ENCODE results near the gene PLGRKT. TPM values are rescaled to one million over a fixed set of nuclear protein-coding genes. Genes with fewer than 3 reads are reported as not detected.

Gene PLGRKT
- total and polyA plus RNA-seq, 3 experiments from 2014 or later: 34.3 to 48.6 (median 36.1) TPM

DNA sequence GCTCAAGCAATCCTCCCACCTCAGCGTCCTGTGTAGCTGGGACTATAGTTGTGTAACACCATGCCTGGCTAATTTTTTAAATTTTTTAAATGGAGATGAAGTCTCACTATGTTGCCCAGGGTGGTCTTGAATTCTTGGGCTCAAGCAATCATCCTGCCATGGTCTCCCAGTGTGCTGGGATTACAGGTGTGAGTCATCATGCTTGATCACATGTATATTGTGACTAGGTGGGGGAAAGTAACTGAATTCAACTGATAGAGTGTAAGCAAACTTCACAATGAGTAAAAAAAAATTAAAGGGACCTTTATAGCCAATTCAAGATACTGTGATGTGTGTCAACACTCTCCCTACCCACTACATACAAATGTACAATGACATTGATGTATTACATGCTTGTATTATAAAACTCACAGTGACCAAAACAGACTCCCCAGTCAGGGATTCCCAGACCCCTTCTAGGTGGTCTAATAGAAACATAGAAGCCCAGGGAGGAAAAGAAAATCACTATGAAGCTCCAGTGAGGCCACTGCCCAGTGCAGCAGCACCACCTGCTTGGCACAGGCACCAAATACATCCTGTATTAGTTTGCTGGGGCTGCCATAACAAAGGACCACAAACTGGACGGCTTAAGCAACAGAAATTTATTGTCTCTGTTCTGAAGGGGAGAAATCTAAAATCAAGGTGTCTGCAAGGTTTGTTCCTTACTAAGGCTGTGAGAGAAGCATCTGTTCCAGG is 8.8 kb downstream of the PLGRKT start:
- H3K36me3 Mint-ChIP-seq: peaks cover 0 to 55% (median 6%) of the 10 kb centered on the region in 3 donors
- ChIA-PET CTCF (interaction anchor here (1.1 to 8.3 kb wide), 4 partner anchors 21 to 241 kb away, joined by 4 to 72 read pairs (median 6); partner anchors contain the start of genes CD274 and INSL6), POLR2A (no interaction called here)
- no peaks in the 10 kb centered on the region for H3K27me3 Mint-ChIP-seq
- peaks cover 5 to 10% (median 5%) of the 10 kb centered on the region in 3 donors for H3K4me1 Mint-ChIP-seq
- Histone ChIP-seq H3K27me3 (ENCODE audit: insufficient read depth, low read length, poor library complexity, severe bottlenecking) (no peaks in the 10 kb centered on the region), H3K9me3 (ENCODE audit: low read length) (no peaks in the 10 kb centered on the region), H3K4me3 (ENCODE audit: low read length) (no peak overlapping the region), H3K27ac (ENCODE audit: low read depth, low read length) (no peak overlapping the region), H3K36me3 (ENCODE audit: insufficient read depth, low read length) (peaks cover 4% of the 10 kb centered on the region), H3K4me1 (ENCODE audit: insufficient read depth, low read length) (no peaks in the 10 kb centered on the region)
- DNase-seq: no peak
- H3K27ac Mint-ChIP-seq: peak overlapping the region in 2 of 8 donors; percentile 14 to 63
- H3K9me3 Mint-ChIP-seq: no peaks in the 10 kb centered on the region
- H3K4me3 Mint-ChIP-seq: no peak overlapping the region

DNA sequence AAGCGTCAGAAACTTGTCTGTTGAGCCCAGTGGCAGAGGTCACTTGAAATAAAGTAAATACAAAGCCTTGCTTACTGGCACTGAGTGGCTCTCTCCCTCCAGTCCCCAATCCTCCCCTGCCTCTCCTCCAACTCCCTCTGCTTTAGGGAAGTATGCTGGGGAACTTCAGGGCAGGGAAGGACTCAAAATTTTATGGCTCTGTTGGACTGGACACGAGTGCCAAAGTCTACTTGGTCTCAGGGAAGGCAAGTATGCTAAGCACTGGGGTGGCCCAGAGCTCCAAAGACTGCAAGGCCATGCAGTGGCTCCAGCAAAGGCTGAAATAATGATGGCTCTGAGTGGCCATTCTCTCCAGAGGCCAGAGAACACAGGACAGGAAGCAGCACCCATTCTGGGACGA is 9.6 kb downstream of the PLGRKT start:
- H3K9me3 Mint-ChIP-seq: no peaks in the 10 kb centered on the region
- H3K27ac Mint-ChIP-seq: peak overlapping the region in 1 of 8 donors; percentile 21
- ChIA-PET CTCF (interaction anchor here (1.2 to 8.3 kb wide), 3 partner anchors 22 to 241 kb away, joined by 4 to 72 read pairs (median 8); partner anchors contain the start of genes CD274 and INSL6), POLR2A (no interaction called here)
- H3K4me1 ChIP-seq (ENCODE audit: insufficient read depth, low read length): no peaks in the 10 kb centered on the region
- no peaks in the 10 kb centered on the region for H3K27me3 Mint-ChIP-seq
- H3K27me3 ChIP-seq (ENCODE audit: insufficient read depth, low read length, poor library complexity, severe bottlenecking): no peaks in the 10 kb centered on the region
- H3K27ac ChIP-seq (ENCODE audit: low read depth, low read length): no peak overlapping the region
- peaks cover 5 to 10% (median 5%) of the 10 kb centered on the region in 3 donors for H3K4me1 Mint-ChIP-seq
- H3K36me3 ChIP-seq (ENCODE audit: insufficient read depth, low read length): peaks cover 4% of the 10 kb centered on the region
- H3K36me3 Mint-ChIP-seq: peaks cover 0 to 52% (median 6%) of the 10 kb centered on the region in 3 donors
- H3K9me3 ChIP-seq (ENCODE audit: low read length): no peaks in the 10 kb centered on the region
- no peak overlapping the region for H3K4me3 ChIP-seq (ENCODE audit: low read length)
- DNase-seq: no peak
- H3K4me3 Mint-ChIP-seq: no peak overlapping the region

DNA sequence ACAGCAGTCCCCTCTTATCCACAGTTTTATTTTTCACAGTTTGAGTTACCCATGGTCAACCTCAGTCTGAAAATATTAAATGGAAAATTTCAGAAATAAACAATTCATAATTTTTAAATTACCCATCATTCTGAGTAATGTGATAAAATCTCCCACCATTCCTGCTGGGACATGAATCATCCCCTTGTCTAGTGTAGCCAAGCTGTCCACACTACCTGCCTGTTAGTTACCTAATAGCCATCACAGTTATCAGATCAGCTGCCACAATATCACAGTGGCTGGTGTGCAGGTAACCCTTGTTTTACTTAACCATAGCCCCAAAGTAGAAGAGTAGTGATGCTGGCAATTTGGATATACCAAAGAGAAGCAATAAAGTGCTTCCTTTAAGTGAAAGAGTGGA is 10.7 kb downstream of the PLGRKT start:
- H3K27me3 ChIP-seq (ENCODE audit: insufficient read depth, low read length, poor library complexity, severe bottlenecking): no peaks in the 10 kb centered on the region
- H3K4me3 Mint-ChIP-seq: no peak overlapping the region
- ChIA-PET POLR2A (interaction anchor here (0.7 kb wide), 1 partner anchor 173 kb away, joined by 3 read pairs; no protein-coding TSS in a partner anchor), CTCF (interaction anchor here (1.6 to 8.3 kb wide), 3 partner anchors 11 to 239 kb away, joined by 4 to 72 read pairs (median 10); partner anchors contain the start of genes INSL6 and PLGRKT)
- H3K27ac ChIP-seq (ENCODE audit: low read depth, low read length): no peak overlapping the region
- H3K36me3 ChIP-seq (ENCODE audit: insufficient read depth, low read length): peaks cover 4% of the 10 kb centered on the region
- H3K27ac Mint-ChIP-seq: peak overlapping the region in 1 of 8 donors; percentile 45
- H3K4me3 ChIP-seq (ENCODE audit: low read length): no peak overlapping the region
- H3K9me3 ChIP-seq (ENCODE audit: low read length): no peaks in the 10 kb centered on the region
- no peaks in the 10 kb centered on the region for H3K9me3 Mint-ChIP-seq
- no peaks in the 10 kb centered on the region for H3K4me1 ChIP-seq (ENCODE audit: insufficient read depth, low read length)
- H3K36me3 Mint-ChIP-seq: peaks cover 0 to 40% (median 5%) of the 10 kb centered on the region in 3 donors
- DNase-seq: no peak
- H3K4me1 Mint-ChIP-seq: peaks cover 4 to 13% (median 5%) of the 10 kb centered on the region in 3 donors
- no peaks in the 10 kb centered on the region for H3K27me3 Mint-ChIP-seq

DNA sequence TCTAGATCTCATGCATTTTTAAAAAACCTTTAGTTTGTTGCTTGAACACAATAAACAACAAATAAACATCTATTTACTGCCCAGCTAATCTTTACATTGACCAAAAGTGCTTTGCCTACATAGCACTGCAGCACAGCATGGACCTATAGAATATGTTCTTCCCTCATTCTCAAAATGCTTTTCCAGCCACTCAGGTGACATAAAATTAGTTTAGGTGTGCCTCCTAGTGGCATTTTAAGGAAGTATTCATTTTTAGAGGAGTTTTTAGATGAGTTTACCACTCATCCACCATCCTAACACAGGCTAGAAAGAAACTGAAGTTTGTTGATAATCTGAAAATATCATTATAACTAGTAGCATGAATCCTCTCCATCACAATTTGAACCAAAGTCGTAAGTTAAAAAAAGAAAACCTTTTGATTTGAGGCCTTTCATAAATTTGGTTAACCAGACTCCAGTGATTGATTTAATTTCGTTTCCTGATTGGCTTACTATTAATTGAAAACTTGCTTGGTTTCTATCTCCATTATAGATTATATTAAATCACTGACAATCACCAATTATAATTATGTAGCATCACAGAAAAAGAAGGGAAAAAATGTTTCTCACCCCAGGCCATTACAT is 12.6 kb downstream of the PLGRKT start:
- H3K27me3 Mint-ChIP-seq: no peaks in the 10 kb centered on the region
- H3K4me3 ChIP-seq (ENCODE audit: low read length): no peak overlapping the region
- no peak overlapping the region for H3K27ac Mint-ChIP-seq
- peaks cover 0 to 27% (median 6%) of the 10 kb centered on the region in 3 donors for H3K36me3 Mint-ChIP-seq
- no peaks in the 10 kb centered on the region for H3K4me1 ChIP-seq (ENCODE audit: insufficient read depth, low read length)
- no peak overlapping the region for H3K27ac ChIP-seq (ENCODE audit: low read depth, low read length)
- ChIA-PET POLR2A (interaction anchor here (1.2 kb wide), 1 partner anchor 12 kb away, joined by 4 read pairs; the partner anchor contains the start of gene PLGRKT), CTCF (interaction anchor here (0.7 to 8.3 kb wide), 14 partner anchors 11 to 666 kb away, joined by 3 to 72 read pairs (median 3); partner anchors contain the start of genes CD274, INSL6 and PLGRKT)
- no peak overlapping the region for H3K4me3 Mint-ChIP-seq
- no peaks in the 10 kb centered on the region for H3K27me3 ChIP-seq (ENCODE audit: insufficient read depth, low read length, poor library complexity, severe bottlenecking)
- no peaks in the 10 kb centered on the region for H3K36me3 ChIP-seq (ENCODE audit: insufficient read depth, low read length)
- H3K9me3 ChIP-seq (ENCODE audit: low read length): no peaks in the 10 kb centered on the region
- DNase-seq: peak in 2 of 5 donors; percentile 31 to 36
- H3K4me1 Mint-ChIP-seq: peaks cover 7 to 23% (median 8%) of the 10 kb centered on the region in 3 donors
- no peaks in the 10 kb centered on the region for H3K9me3 Mint-ChIP-seq

GRCh38 chr9:5422276-5422675 is 15.4 kb downstream of the PLGRKT start:
- peaks cover 8 to 23% (median 10%) of the 10 kb centered on the region in 3 donors for H3K4me1 Mint-ChIP-seq
- POLR2A ChIA-PET: interaction anchor here (0.7 kb wide), 1 partner anchor 164 kb away, joined by 4 read pairs; no protein-coding TSS in a partner anchor

GRCh38 chr9:5421163-5421562 is 16.6 kb downstream of the PLGRKT start:
- H3K9me3 ChIP-seq (ENCODE audit: low read length): no peaks in the 10 kb centered on the region
- Mint-ChIP-seq H3K36me3 (peaks cover 5 to 23% (median 10%) of the 10 kb centered on the region in 3 donors), H3K27me3 (no peaks in the 10 kb centered on the region), H3K9me3 (no peaks in the 10 kb centered on the region), H3K4me3 (no peak overlapping the region), H3K4me1 (peaks cover 8 to 27% (median 15%) of the 10 kb centered on the region in 3 donors), H3K27ac (peak overlapping the region in 2 of 8 donors; percentile 19 to 87)
- ChIA-PET POLR2A (no interaction called here), CTCF (no interaction called here)
- H3K27ac ChIP-seq (ENCODE audit: low read depth, low read length): no peak overlapping the region
- H3K27me3 ChIP-seq (ENCODE audit: insufficient read depth, low read length, poor library complexity, severe bottlenecking): no peaks in the 10 kb centered on the region
- DNase-seq: no peak
- no peaks in the 10 kb centered on the region for H3K4me1 ChIP-seq (ENCODE audit: insufficient read depth, low read length)
- H3K4me3 ChIP-seq (ENCODE audit: low read length): no peak overlapping the region
- no peaks in the 10 kb centered on the region for H3K36me3 ChIP-seq (ENCODE audit: insufficient read depth, low read length)

More at GRCh38 chr9:5422276-5422675, 15.4 kb downstream of the PLGRKT start:
- no peak overlapping the region for H3K27ac Mint-ChIP-seq
- CTCF ChIA-PET: interaction anchor here (8.3 kb wide), 1 partner anchor 235 kb away, joined by 72 read pairs; the partner anchor contains the start of gene INSL6
- H3K9me3 ChIP-seq (ENCODE audit: low read length): no peaks in the 10 kb centered on the region
- no peak overlapping the region for H3K4me3 ChIP-seq (ENCODE audit: low read length)
- no peaks in the 10 kb centered on the region for H3K9me3 Mint-ChIP-seq
- H3K27me3 Mint-ChIP-seq: no peaks in the 10 kb centered on the region
- H3K36me3 Mint-ChIP-seq: peaks cover 5 to 28% (median 10%) of the 10 kb centered on the region in 3 donors
- no peak overlapping the region for H3K27ac ChIP-seq (ENCODE audit: low read depth, low read length)
- no peaks in the 10 kb centered on the region for H3K4me1 ChIP-seq (ENCODE audit: insufficient read depth, low read length)
- H3K4me3 Mint-ChIP-seq: no peak overlapping the region
- H3K36me3 ChIP-seq (ENCODE audit: insufficient read depth, low read length): no peaks in the 10 kb centered on the region
- H3K27me3 ChIP-seq (ENCODE audit: insufficient read depth, low read length, poor library complexity, severe bottlenecking): no peaks in the 10 kb centered on the region
- no peak for DNase-seq

- Histone ChIP-seq H3K9me3 (ENCODE audit: low read length) (no peaks in the 10 kb centered on the region), H3K27me3 (ENCODE audit: insufficient read depth, low read length, poor library complexity, severe bottlenecking) (no peaks in the 10 kb centered on the region), H3K27ac (ENCODE audit: low read depth, low read length) (no peak overlapping the region), H3K4me3 (ENCODE audit: low read length) (no peak overlapping the region), H3K36me3 (ENCODE audit: insufficient read depth, low read length) (no peaks in the 10 kb centered on the region), H3K4me1 (ENCODE audit: insufficient read depth, low read length) (no peaks in the 10 kb centered on the region)
- Mint-ChIP-seq H3K27me3 (no peaks in the 10 kb centered on the region), H3K27ac (peak overlapping the region in 2 of 8 donors; percentile 41 to 58), H3K4me1 (peaks cover 10 to 30% (median 15%) of the 10 kb centered on the region in 3 donors), H3K36me3 (peaks cover 5 to 25% (median 12%) of the 10 kb centered on the region in 3 donors), H3K9me3 (no peaks in the 10 kb centered on the region), H3K4me3 (no peak overlapping the region)
- ChIA-PET POLR2A (no interaction called here), CTCF (no interaction called here)
- no peak for DNase-seq
These were observed 17.7 kb downstream of the PLGRKT start for GRCh38 chr9:5419987-5420386.
